HepG2 (cell line): ENCODE measurements around the gene RBM34. TPM values are rescaled to one million over a fixed set of nuclear protein-coding genes. Genes with fewer than 3 reads are reported as not detected.

Experiments
- ATAC-seq: fragments of 200-7000 bp; cut with Tn5 transposase; 3 replicates; pipeline ENCODE4 v1.9.1; 2020; ENCODE audit warnings: mild to moderate bottlenecking, moderate library complexity
- BruUV-seq: library from RNA; stranded (reverse); fragments of 400-500 nt; replicated peaks from 2 replicates; lab custom pipeline; 2021; lab: Mats Ljungman, UMichigan
- CTCF ChIA-PET: fragments of 300-600 bp; formaldehyde crosslinking; extraction: SDS; loops from one replicate; lab custom pipeline; 2021; ENCODE audit warnings: low total read pairs, inconsistent platforms, low intra/inter-chr PET ratio; lab: Yijun Ruan, JAX
- POLR2A ChIA-PET: fragments of 350-600 bp; sonication (Branson Sonifier 250); formaldehyde crosslinking; loops from one replicate; lab custom pipeline; 2020; ENCODE audit warnings: antibody characterized with exemption, inconsistent platforms; lab: Yijun Ruan, JAX
- DNase-seq: peaks from one replicate; pipeline ENCODE4 v3.0.0-alpha.2; 2015; ENCODE audit warnings: low spot score
- FAIRE-seq: peaks from 3 replicates; lab custom pipeline; 2011; peaks lifted over from hg19 to GRCh38; lab: Jason Lieb, UNC
- H2AFZ ChIP-seq: one replicate; pipeline ENCODE4 v1.6.1; 2011; ENCODE audit warnings: low read length, inconsistent platforms
- H3K27ac ChIP-seq: fragments of 300-600 bp; 3 replicates; pipeline ENCODE4 v1.8.0; 2011; ENCODE audit warnings: mixed run types, mild to moderate bottlenecking, mixed read lengths, low read length, inconsistent platforms; ENCODE audit not compliant: insufficient read depth; ENCODE audit errors: extremely low read length
- H3K27me3 ChIP-seq, 2 experiments: fragments of 200-600 bp in 1 of 2; 2 replicates in 1 of 2; 3 replicates in 1 of 2; pipeline versions ENCODE4 v1.6.0 to v1.8.0; 2011; ENCODE audit warnings: low read length in 2 of 2, mild to moderate bottlenecking in 2 of 2, moderate library complexity in 2 of 2, inconsistent platforms in 1 of 2; ENCODE audit not compliant: insufficient read depth in 2 of 2, control insufficient read depth in 1 of 2
- H3K36me3 ChIP-seq, 2 experiments: fragments of 200-600 bp in 1 of 2; replicated peaks in 1 of 2; 2 replicates in 1 of 2; 3 replicates in 1 of 2; pipeline versions ENCODE4 v1.5.1 to v1.8.0; 2011; ENCODE audit warnings: low read length in 2 of 2, inconsistent platforms in 1 of 2; ENCODE audit not compliant: insufficient read depth in 2 of 2, control insufficient read depth in 1 of 2
- H3K4me1 ChIP-seq: 2 replicates; pipeline ENCODE4 v1.5.1; 2012; ENCODE audit warnings: low read length, inconsistent platforms; ENCODE audit not compliant: insufficient read depth
- H3K4me2 ChIP-seq: 2 replicates; pipeline ENCODE4 v1.6.0; 2011; ENCODE audit warnings: low read depth, low read length, inconsistent platforms
- H3K4me3 ChIP-seq, 3 experiments: fragments of 200-600 bp in 1 of 3; sonication (generic), shearing (Covaris generic) in 1 of 3; replicated peaks in 1 of 3; 2 replicates each; pipeline ENCODE4 v1.5.1; 2011 to 2016; ENCODE audit warnings: low read length in 3 of 3, inconsistent platforms in 2 of 3, low read depth in 2 of 3, mild to moderate bottlenecking in 2 of 3, control low read depth in 1 of 3, mixed read lengths in 1 of 3; ENCODE audit not compliant: insufficient read depth in 1 of 3
- H3K79me2 ChIP-seq: one replicate; pipeline ENCODE4 v1.6.1; 2011; ENCODE audit warnings: low read length, inconsistent platforms; ENCODE audit not compliant: insufficient read depth
- H3K9ac ChIP-seq: 2 replicates; pipeline ENCODE4 v1.6.0; 2011; ENCODE audit warnings: mild to moderate bottlenecking, low read depth, low read length, inconsistent platforms; ENCODE audit not compliant: insufficient read depth
- H3K9me3 ChIP-seq: 2 replicates; pipeline ENCODE4 v1.5.1; 2012; ENCODE audit warnings: mild to moderate bottlenecking, low read length
- H4K20me1 ChIP-seq: 2 replicates; pipeline ENCODE4 v1.6.0; 2011; ENCODE audit warnings: inconsistent platforms, mild to moderate bottlenecking, low read length, moderate library complexity; ENCODE audit not compliant: insufficient read depth
- CREB1 ChIP-seq, 2 experiments: fragments of 450-650 bp in 1 of 2; IDR thresholded peaks; 2 replicates each; pipeline ENCODE4 v1.6.1; 2016 to 2017; ENCODE audit warnings: control low read depth in 1 of 2, mild to moderate bottlenecking in 1 of 2, missing compliant biosample characterization in 1 of 2, missing genetic modification characterization in 1 of 2
- DNMT3B ChIP-seq: conservative IDR thresholded peaks from 2 replicates; pipeline ENCODE4 v1.6.1; 2016; ENCODE audit warnings: missing biosample characterization, control low read depth
- ERF ChIP-seq: IDR thresholded peaks from 2 replicates; pipeline ENCODE4 v1.6.1; 2018; ENCODE audit warnings: missing biosample characterization, missing genetic modification reagents
- FOXA1 ChIP-seq, 2 experiments: fragments of 450-650 bp in 1 of 2; sonication (generic) in 1 of 2; formaldehyde crosslinking in 1 of 2; IDR thresholded peaks; 2 replicates each; pipeline versions ENCODE4 v1.4.0 to v1.6.1; 2016 to 2020; ENCODE audit warnings: missing genetic modification reagents in 1 of 2
- HCFC1 ChIP-seq: fragments of 150-350 bp; IDR thresholded peaks from 2 replicates; pipeline ENCODE4 v1.6.1; 2014; ENCODE audit warnings: low read depth, low read length
- MAFK ChIP-seq, 2 experiments: IDR thresholded peaks in 1 of 2; conservative IDR thresholded peaks in 1 of 2; 2 replicates each; pipeline ENCODE4 v1.6.1; 2011; ENCODE audit warnings: improper control_type of control experiment in 2 of 2, low read length in 2 of 2
- NAIF1 ChIP-seq: sonication (generic); formaldehyde crosslinking; IDR thresholded peaks from 2 replicates; pipeline ENCODE4 v1.5.0; 2020; ENCODE audit warnings: mild to moderate bottlenecking, missing genetic modification reagents, borderline replicate concordance
- NCOA1 ChIP-seq: sonication (generic); formaldehyde crosslinking; IDR thresholded peaks from 2 replicates; pipeline ENCODE4 v1.9.0; 2021; ENCODE audit warnings: missing genetic modification reagents
- PAF1 ChIP-seq: IDR thresholded peaks from 2 replicates; pipeline ENCODE4 v1.6.1; 2016; ENCODE audit warnings: missing genetic modification reagents, missing compliant biosample characterization
- RBM22 ChIP-seq: fragments of 200-400 bp; formaldehyde crosslinking; optimal IDR thresholded peaks from 2 replicates; pipeline ENCODE3; 2017; ENCODE audit warnings: mild to moderate bottlenecking, low read length, moderate library complexity
- RFX1 ChIP-seq: fragments of 450-650 bp; IDR thresholded peaks from 2 replicates; pipeline ENCODE4 v1.6.1; 2017
- TBX3 ChIP-seq: fragments of 450-650 bp; IDR thresholded peaks from 2 replicates; pipeline ENCODE4 v1.6.1; 2017; ENCODE audit warnings: antibody characterized with exemption, mild to moderate bottlenecking, inconsistent platforms, borderline replicate concordance
- ZBTB7A ChIP-seq: sonication (generic); formaldehyde crosslinking; IDR thresholded peaks from 2 replicates; pipeline ENCODE4 v1.8.0; 2022; ENCODE audit warnings: mild to moderate bottlenecking, missing genetic modification reagents
- ZNF160 ChIP-seq: sonication (generic); formaldehyde crosslinking; IDR thresholded peaks from 2 replicates; pipeline ENCODE4 v1.8.0; 2022; ENCODE audit warnings: mild to moderate bottlenecking, inconsistent platforms, missing genetic modification reagents
- ZNF232 ChIP-seq: sonication (generic); formaldehyde crosslinking; IDR thresholded peaks from 2 replicates; pipeline ENCODE4 v1.4.0; 2020; ENCODE audit warnings: missing genetic modification reagents, borderline replicate concordance
- ZNF383 ChIP-seq: sonication (generic); formaldehyde crosslinking; IDR thresholded peaks from 2 replicates; pipeline ENCODE4 v1.4.0; 2020; ENCODE audit warnings: missing genetic modification reagents, mild to moderate bottlenecking, borderline replicate concordance
- ZNF605 ChIP-seq: sonication (generic); formaldehyde crosslinking; IDR thresholded peaks from 2 replicates; pipeline ENCODE4 v1.8.0; 2022; ENCODE audit warnings: mild to moderate bottlenecking, missing genetic modification reagents
- ZNF670 ChIP-seq: sonication (generic); formaldehyde crosslinking; IDR thresholded peaks from 2 replicates; pipeline ENCODE4 v1.8.0; 2022; ENCODE audit warnings: mild to moderate bottlenecking, missing genetic modification reagents, borderline replicate concordance
- ZNF782 ChIP-seq: sonication (generic); formaldehyde crosslinking; IDR thresholded peaks from 2 replicates; pipeline ENCODE4 v1.4.0; 2020; ENCODE audit warnings: missing genetic modification reagents, mild to moderate bottlenecking, borderline replicate concordance
- WGBS: methylation state at CpG from one replicate; pipeline ENCODE4 v1.1.6; 2017; ENCODE audit warnings: low lambda C conversion rate; 5-methylcytosine and 5-hydroxymethylcytosine counted together
- in situ Hi-C: cut with HindIII; loops from 2 replicates; pipeline ENCODE4 v1.10.0; 2017; ENCODE audit warnings: low pct_unique_long_range_greater_than_20kb; ENCODE audit not compliant: extremely low pct_ligation_motif_present
- intact Hi-C: fragments of 100-400 bp; cut with micrococcal nuclease; formaldehyde crosslinking; loops from one replicate; pipeline ENCODE4 v1.10.0; 2022; ENCODE audit not compliant: unreplicated experiment
- polyA plus RNA-seq, 8 experiments: library from polyadenylated mRNA; depleted of rRNA in 3 of 8; stranded (reverse) in 7 of 8; unstranded in 1 of 8; fragments of >200 nt; fragmentation: Illumina TruSeq in 4 of 8; extraction: Trizol in 4 of 8; gene quantifications; 2 replicates each; pipeline versions ENCODE4 v1.2.1 to v1.2.3, GENCODE V29; 2011 to 2016; ENCODE audit warnings: low read depth in 4 of 8, missing spikeins in 1 of 8, mixed read lengths in 1 of 8; ENCODE audit not compliant: insufficient read depth in 1 of 8
- total RNA-seq, 5 experiments: library from RNA; depleted of rRNA; stranded (reverse); fragments of >200 nt; fragmentation: Illumina TruSeq; extraction: Trizol; gene quantifications; 2 replicates each; pipeline ENCODE4 v1.2.3, GENCODE V29; 2016; ENCODE audit warnings: low read depth in 1 of 5
- TF ChIP-seq, protein P1 (sequence below): sonication (generic); formaldehyde crosslinking; IDR thresholded peaks from 2 replicates; pipeline ENCODE4 v1.4.0; 2020; ENCODE audit warnings: missing genetic modification reagents

Gene RBM34
- total and polyA plus RNA-seq, 2 of the 13 experiments (the other 11 are each of a cell fraction or from before 2014, with no cell fraction given) = 34.7 to 73.0 TPM

DNA sequence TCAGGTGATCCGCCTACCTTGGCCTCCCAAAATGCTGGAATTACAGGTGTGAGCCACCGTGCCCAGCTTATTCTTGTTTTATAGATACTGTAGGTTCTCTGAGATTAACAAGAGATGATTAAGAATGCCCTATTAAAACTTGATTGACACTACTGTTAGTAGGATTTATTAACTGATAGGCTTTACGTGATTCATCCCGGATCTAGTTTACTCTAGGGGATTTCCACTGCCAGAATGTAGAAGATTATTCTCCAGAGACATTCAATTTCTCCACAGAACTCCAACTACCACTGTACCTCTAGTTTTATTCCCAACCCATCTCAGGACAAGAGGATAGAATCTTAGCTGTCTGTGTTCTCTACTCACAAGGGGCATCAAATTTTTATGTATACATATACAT lies 26.3 kb upstream of the RBM34 start:
- POLR2A ChIA-PET = no interaction called here
- in situ Hi-C loops (no loop called here), intact Hi-C loops (no loop called here)
- FAIRE-seq (no peak), DNase-seq (no peak), ATAC-seq (no peak)
- no peak overlapping the region for H3K27ac ChIP-seq
- no peaks in the 10 kb centered on the region for H3K9me3 ChIP-seq
- no peaks in the 10 kb centered on the region for H3K27me3 ChIP-seq
- no peak overlapping the region for H3K4me2 ChIP-seq
- no peak overlapping the region for H3K9ac ChIP-seq
- H3K4me1 ChIP-seq = no peaks in the 10 kb centered on the region
- H2AFZ ChIP-seq = no peak overlapping the region
- no peaks in the 10 kb centered on the region for H3K79me2 ChIP-seq
- WGBS = 96% methylated on average over 4 of the region's 4 CpGs
- H3K4me3 ChIP-seq = no peak overlapping the region
- TF ChIP-seq, protein P1, sequence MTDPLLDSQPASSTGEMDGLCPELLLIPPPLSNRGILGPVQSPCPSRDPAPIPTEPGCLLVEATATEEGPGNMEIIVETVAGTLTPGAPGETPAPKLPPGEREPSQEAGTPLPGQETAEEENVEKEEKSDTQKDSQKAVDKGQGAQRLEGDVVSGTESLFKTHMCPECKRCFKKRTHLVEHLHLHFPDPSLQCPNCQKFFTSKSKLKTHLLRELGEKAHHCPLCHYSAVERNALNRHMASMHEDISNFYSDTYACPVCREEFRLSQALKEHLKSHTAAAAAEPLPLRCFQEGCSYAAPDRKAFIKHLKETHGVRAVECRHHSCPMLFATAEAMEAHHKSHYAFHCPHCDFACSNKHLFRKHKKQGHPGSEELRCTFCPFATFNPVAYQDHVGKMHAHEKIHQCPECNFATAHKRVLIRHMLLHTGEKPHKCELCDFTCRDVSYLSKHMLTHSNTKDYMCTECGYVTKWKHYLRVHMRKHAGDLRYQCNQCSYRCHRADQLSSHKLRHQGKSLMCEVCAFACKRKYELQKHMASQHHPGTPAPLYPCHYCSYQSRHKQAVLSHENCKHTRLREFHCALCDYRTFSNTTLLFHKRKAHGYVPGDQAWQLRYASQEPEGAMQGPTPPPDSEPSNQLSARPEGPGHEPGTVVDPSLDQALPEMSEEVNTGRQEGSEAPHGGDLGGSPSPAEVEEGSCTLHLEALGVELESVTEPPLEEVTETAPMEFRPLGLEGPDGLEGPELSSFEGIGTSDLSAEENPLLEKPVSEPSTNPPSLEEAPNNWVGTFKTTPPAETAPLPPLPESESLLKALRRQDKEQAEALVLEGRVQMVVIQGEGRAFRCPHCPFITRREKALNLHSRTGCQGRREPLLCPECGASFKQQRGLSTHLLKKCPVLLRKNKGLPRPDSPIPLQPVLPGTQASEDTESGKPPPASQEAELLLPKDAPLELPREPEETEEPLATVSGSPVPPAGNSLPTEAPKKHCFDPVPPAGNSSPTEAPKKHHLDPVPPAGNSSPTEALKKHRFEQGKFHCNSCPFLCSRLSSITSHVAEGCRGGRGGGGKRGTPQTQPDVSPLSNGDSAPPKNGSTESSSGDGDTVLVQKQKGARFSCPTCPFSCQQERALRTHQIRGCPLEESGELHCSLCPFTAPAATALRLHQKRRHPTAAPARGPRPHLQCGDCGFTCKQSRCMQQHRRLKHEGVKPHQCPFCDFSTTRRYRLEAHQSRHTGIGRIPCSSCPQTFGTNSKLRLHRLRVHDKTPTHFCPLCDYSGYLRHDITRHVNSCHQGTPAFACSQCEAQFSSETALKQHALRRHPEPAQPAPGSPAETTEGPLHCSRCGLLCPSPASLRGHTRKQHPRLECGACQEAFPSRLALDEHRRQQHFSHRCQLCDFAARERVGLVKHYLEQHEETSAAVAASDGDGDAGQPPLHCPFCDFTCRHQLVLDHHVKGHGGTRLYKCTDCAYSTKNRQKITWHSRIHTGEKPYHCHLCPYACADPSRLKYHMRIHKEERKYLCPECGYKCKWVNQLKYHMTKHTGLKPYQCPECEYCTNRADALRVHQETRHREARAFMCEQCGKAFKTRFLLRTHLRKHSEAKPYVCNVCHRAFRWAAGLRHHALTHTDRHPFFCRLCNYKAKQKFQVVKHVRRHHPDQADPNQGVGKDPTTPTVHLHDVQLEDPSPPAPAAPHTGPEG (CRISPR knock-in tag) = no peak
- TF ChIP-seq ZNF782 (CRISPR knock-in tag) (no peak), DNMT3B (CRISPR knock-in tag) (no peak), ZBTB7A (CRISPR knock-in tag) (no peak), ZNF232 (CRISPR knock-in tag) (no peak), CREB1 (IDR thresholded peaks at IDR 0.05) (no peak), CREB1 (CRISPR knock-in tag; IDR thresholded peaks at IDR 0.05) (no peak), RBM22 (no peak), ZNF670 (CRISPR knock-in tag) (no peak), PAF1 (no peak), NCOA1 (no peak), HCFC1 (no peak), TBX3 (no peak), NAIF1 (CRISPR knock-in tag) (no peak), FOXA1 (IDR thresholded peaks at IDR 0.05) (no peak), FOXA1 (CRISPR knock-in tag; IDR thresholded peaks at IDR 0.05) (no peak), MAFK (conservative IDR thresholded peaks at IDR 0.05 in 1 of 2, IDR thresholded peaks at IDR 0.05 in 1 of 2; ENCODE audit: low read length in 2 of 2) (no peak), ERF (CRISPR knock-in tag) (no peak), ZNF383 (no peak), ZNF160 (no peak), RFX1 (no peak), ZNF605 (CRISPR knock-in tag) (no peak)
- no peaks in the 10 kb centered on the region for H4K20me1 ChIP-seq
- no TSS peak for BruUV-seq
- peaks cover 5 to 20% of the 10 kb centered on the region in 2 experiments; a peak in 4 of 5 replicates for H3K36me3 ChIP-seq
- CTCF ChIA-PET = no interaction called here
